ENCODE data around the gene PPP6R2.

DNA sequence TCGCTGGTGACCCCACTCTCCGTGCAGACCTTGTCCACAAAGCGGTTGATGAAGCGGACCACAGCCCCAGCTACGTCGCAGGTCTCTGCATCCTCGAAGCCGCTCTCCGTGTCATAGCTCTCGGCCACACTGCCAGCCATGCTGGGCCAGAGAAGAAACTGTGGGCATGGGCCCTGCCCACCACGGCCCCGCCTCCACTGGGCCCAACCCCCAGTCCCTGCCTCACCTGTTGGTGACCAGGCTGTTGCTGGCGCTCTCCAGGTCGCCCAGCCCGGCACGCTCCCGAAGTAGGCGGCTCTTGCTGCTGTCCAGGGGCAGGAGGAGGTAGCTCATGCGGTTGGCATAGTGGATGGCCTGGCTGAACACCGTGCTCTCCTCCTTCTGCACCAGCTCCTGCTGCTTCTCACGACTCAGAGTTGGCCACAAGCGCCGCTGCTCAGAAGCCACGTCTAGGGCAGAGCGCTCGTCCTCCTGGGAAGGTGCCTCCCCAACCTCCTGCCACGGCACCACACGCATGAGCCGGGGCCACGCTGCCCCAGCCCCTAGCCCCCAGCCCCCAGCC, 118.9 kb downstream of the PPP6R2 start:
- TF ChIP-seq, protein P1, sequence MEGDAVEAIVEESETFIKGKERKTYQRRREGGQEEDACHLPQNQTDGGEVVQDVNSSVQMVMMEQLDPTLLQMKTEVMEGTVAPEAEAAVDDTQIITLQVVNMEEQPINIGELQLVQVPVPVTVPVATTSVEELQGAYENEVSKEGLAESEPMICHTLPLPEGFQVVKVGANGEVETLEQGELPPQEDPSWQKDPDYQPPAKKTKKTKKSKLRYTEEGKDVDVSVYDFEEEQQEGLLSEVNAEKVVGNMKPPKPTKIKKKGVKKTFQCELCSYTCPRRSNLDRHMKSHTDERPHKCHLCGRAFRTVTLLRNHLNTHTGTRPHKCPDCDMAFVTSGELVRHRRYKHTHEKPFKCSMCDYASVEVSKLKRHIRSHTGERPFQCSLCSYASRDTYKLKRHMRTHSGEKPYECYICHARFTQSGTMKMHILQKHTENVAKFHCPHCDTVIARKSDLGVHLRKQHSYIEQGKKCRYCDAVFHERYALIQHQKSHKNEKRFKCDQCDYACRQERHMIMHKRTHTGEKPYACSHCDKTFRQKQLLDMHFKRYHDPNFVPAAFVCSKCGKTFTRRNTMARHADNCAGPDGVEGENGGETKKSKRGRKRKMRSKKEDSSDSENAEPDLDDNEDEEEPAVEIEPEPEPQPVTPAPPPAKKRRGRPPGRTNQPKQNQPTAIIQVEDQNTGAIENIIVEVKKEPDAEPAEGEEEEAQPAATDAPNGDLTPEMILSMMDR (IDR thresholded peaks at IDR 0.05): no peak
- no peak for TF ChIP-seq POLR2A (IDR thresholded peaks at IDR 0.05)
